ENCODE measurements around the gene GALNT13.

DNA sequence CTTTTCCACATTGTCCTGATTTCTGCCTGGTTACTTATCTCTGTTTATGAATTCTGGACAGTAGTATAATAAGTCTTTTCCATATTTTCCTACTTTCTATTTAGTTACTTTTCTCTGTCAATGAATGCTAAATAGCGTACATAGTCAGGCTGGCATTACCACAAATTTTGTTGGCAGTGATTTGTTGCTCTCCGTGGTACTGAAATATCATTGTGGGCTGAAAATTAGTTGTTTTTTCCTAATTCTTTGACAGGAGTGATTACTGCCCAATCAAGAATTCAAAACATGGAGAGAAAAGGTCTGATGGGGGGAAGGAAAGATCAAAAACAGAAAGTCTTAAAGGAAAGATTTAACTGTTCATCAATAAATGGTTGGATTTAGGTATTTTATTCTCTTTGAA is 7.7 kb upstream of the GALNT13 start:
- TF ChIP-seq, protein P1, sequence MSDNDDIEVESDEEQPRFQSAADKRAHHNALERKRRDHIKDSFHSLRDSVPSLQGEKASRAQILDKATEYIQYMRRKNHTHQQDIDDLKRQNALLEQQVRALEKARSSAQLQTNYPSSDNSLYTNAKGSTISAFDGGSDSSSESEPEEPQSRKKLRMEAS (IDR thresholded peaks at IDR 0.05; ENCODE audit: low read depth, low read length) = no peak
- TF ChIP-seq FOS (IDR thresholded peaks at IDR 0.05; ENCODE audit: borderline replicate concordance, extremely low read depth, insufficient read length) (no peak), POLR2A (IDR thresholded peaks at IDR 0.05; ENCODE audit: low read depth, low read length) (no peak), CTCF (IDR thresholded peaks at IDR 0.05 in 2 of 3, conservative IDR thresholded peaks at IDR 0.05 in 1 of 3; ENCODE audit: control insufficient read depth in 2 of 3, extremely low read depth in 1 of 3, insufficient read depth in 1 of 3, low read depth in 3 of 3, low read length in 3 of 3) (no peak), TCF7 (IDR thresholded peaks at IDR 0.05; ENCODE audit: borderline replicate concordance) (no peak), BCLAF1 (IDR thresholded peaks at IDR 0.05) (no peak), SUZ12 (IDR thresholded peaks at IDR 0.05; ENCODE audit: unreplicated experiment) (no peak), RAD21 (IDR thresholded peaks at IDR 0.05; ENCODE audit: insufficient read depth, low read depth, low read length) (no peak)

Data from GM12878 (cell line).